Right lobe of liver (tissue), 4 donors: ENCODE measurements around the gene TMEM63C.

Source experiments
- CTCF ChIP-seq, 4 donors: fragments of 200-600 bp in 3 of 4; fragments of 450-650 bp in 1 of 4; IDR thresholded peaks; one replicate each; pipeline versions ENCODE4 v1.5.1 to v1.8.0; 2016 to 2022; ENCODE audit warnings: antibody characterized with exemption in 4 of 4, mild to moderate bottlenecking in 2 of 4
- POLR2A ChIP-seq: fragments of 450-650 bp; IDR thresholded peaks from one replicate; pipeline ENCODE4 v1.6.1; 2017; ENCODE audit warnings: antibody characterized with exemption, mild to moderate bottlenecking
- donor health status: DM: no; HTN: no; CAD: no.
- donor health status: DM: no; HTN: no; CAD: no.
- donor health status: DM: no; HTN: yes; CAD: no.

- TF ChIP-seq CTCF (IDR thresholded peaks at IDR 0.05) = no peak
- TF ChIP-seq POLR2A = no peak
Measured at GRCh38 chr14:77253333-77254190, 72.0 kb downstream of the TMEM63C start.
